Body of pancreas (tissue), 4 donors: ENCODE results near the gene RDH5.

Experiments
- CTCF ChIP-seq, 7 experiments: fragments of 450-650 bp in 4 of 7; fragments of 200-600 bp in 3 of 7; sonication (generic) in 3 of 7; IDR thresholded peaks; one replicate each; pipeline ENCODE4 v1.5.1; 2016 to 2019; ENCODE audit warnings: antibody characterized with exemption in 7 of 7
- POLR2A ChIP-seq, 3 donors: fragments of 450-650 bp; IDR thresholded peaks; one replicate each; pipeline ENCODE4 v1.6.1; 2016; ENCODE audit warnings: antibody characterized with exemption in 3 of 3, mild to moderate bottlenecking in 2 of 3

DNA sequence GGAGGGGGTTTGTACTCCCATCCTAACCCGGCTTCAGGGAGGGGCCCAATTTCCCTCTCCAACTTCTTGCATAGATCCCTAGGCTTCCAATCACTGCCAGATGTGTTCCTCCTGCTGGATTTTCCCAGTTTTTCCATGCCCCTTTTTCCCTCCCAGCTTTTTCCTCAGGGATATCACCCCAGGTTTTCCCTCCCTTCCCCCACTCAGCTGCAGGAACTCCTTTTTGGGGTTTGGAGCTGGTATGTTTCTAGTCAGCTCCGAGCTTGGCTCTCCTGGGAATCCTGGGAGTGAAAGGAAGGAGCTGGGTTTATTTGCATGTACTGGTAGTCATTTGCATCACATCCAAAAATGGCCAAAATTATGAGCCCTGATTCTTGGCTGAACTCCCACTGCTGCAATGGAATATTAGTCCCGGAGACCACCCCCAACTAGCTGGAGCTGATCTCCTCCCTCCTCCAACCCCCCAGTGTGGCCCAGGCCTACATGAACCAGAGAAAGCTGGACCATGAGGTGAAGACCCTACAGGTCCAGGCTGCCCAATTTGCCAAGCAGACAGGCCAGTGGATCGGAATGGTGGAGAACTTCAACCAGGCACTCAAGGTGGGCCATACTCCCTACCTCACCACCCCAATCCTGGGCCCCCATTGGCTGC, 1.4 kb upstream of the RDH5 start:
- TF ChIP-seq CTCF (IDR thresholded peaks at IDR 0.05) (no peak), POLR2A (IDR thresholded peaks at IDR 0.05) (no peak)
